GM12878 (cell line): ENCODE measurements around the gene NKIRAS2. TPM values are rescaled to one million over a fixed set of nuclear protein-coding genes. Genes with fewer than 3 reads are reported as not detected.

ENCODE experiments used
- ASH2L ChIP-seq: fragments of 300-600, 200-600 bp; sonication (generic); IDR thresholded peaks from 2 replicates; pipeline ENCODE4 v1.6.1; 2017; ENCODE audit warnings: low read depth, mild to moderate bottlenecking, borderline replicate concordance
- BMI1 ChIP-seq: fragments of 450-650 bp; IDR thresholded peaks from 2 replicates; pipeline ENCODE4 v1.6.1; 2016; ENCODE audit warnings: mild to moderate bottlenecking, moderate library complexity, borderline replicate concordance
- BRCA1 ChIP-seq: IDR thresholded peaks from 2 replicates; pipeline ENCODE4 v1.6.1; 2011; ENCODE audit warnings: low read depth, low read length, improper control_type of control experiment
- CBX3 ChIP-seq: fragments of 200-600 bp; sonication (generic); IDR thresholded peaks from 2 replicates; pipeline ENCODE4 v1.6.1; 2016; ENCODE audit warnings: low read depth, borderline replicate concordance
- CEBPB ChIP-seq, 2 experiments: fragments of 150-350 bp in 1 of 2; IDR thresholded peaks; 2 replicates each; pipeline ENCODE4 v1.6.1; 2012 to 2014; ENCODE audit warnings: low read depth in 2 of 2, low read length in 2 of 2, borderline replicate concordance in 1 of 2, inconsistent platforms in 1 of 2
- DPF2 ChIP-seq: fragments of 450-650 bp; IDR thresholded peaks from 2 replicates; pipeline ENCODE4 v1.6.1; 2017; ENCODE audit warnings: mild to moderate bottlenecking
- EED ChIP-seq: sonication (generic); IDR thresholded peaks from 2 replicates; pipeline ENCODE4 v1.6.1; 2016; ENCODE audit warnings: antibody characterized with exemption, low read depth
- EGR1 ChIP-seq, 2 experiments: IDR thresholded peaks; 1 replicate in 1 of 2; 2 replicates in 1 of 2; pipeline ENCODE4 v1.6.1; 2011 to 2012; ENCODE audit warnings: low read depth in 2 of 2, low read length in 2 of 2, borderline replicate concordance in 1 of 2, mild to moderate bottlenecking in 1 of 2, moderate library complexity in 1 of 2
- ELK1 ChIP-seq: IDR thresholded peaks from 2 replicates; pipeline ENCODE4 v1.6.1; 2012; ENCODE audit warnings: low read depth, low read length, improper control_type of control experiment
- FOXM1 ChIP-seq: IDR thresholded peaks from 2 replicates; pipeline ENCODE4 v1.6.1; 2012; ENCODE audit warnings: low read depth, mild to moderate bottlenecking, inconsistent platforms, low read length, moderate library complexity
- HDGF ChIP-seq: fragments of 450-650 bp; IDR thresholded peaks from 2 replicates; pipeline ENCODE4 v1.6.1; 2016; ENCODE audit warnings: antibody characterized with exemption
- IKZF1 ChIP-seq: fragments of 450-650 bp; conservative IDR thresholded peaks from 2 replicates; pipeline ENCODE4 v1.6.1; 2017; ENCODE audit warnings: antibody characterized with exemption, mild to moderate bottlenecking
- IKZF2 ChIP-seq, 2 experiments: fragments of 450-650 bp; IDR thresholded peaks; 2 replicates each; pipeline ENCODE4 v1.6.1; 2017; ENCODE audit warnings: mild to moderate bottlenecking in 2 of 2, moderate library complexity in 2 of 2
- IRF4 ChIP-seq: IDR thresholded peaks from 2 replicates; pipeline ENCODE4 v1.6.1; 2011; ENCODE audit warnings: low read depth, low read length
- MTA3 ChIP-seq: IDR thresholded peaks from 2 replicates; pipeline ENCODE4 v1.6.1; 2012; ENCODE audit warnings: low read length, inconsistent platforms, borderline replicate concordance
- MYC ChIP-seq: IDR thresholded peaks from 2 replicates; pipeline ENCODE4 v1.6.1; 2011; ENCODE audit warnings: mild to moderate bottlenecking, low read length, moderate library complexity, inconsistent platforms; ENCODE audit not compliant: insufficient read depth, insufficient replicate concordance, insufficient read length, severe bottlenecking
- NFIC ChIP-seq: IDR thresholded peaks from 2 replicates; pipeline ENCODE4 v1.6.1; 2012; ENCODE audit warnings: low read depth, mild to moderate bottlenecking, inconsistent platforms, low read length, moderate library complexity
- NFYA ChIP-seq: IDR thresholded peaks from 2 replicates; pipeline ENCODE4 v1.6.1; 2011; ENCODE audit warnings: low read depth, mild to moderate bottlenecking, low read length, improper control_type of control experiment, borderline replicate concordance
- NR2F1 ChIP-seq: fragments of 450-650 bp; conservative IDR thresholded peaks from 2 replicates; pipeline ENCODE4 v1.6.1; 2017; ENCODE audit warnings: mild to moderate bottlenecking
- PKNOX1 ChIP-seq: fragments of 450-650 bp; IDR thresholded peaks from 2 replicates; pipeline ENCODE4 v1.6.1; 2016; ENCODE audit warnings: mild to moderate bottlenecking
- RAD51 ChIP-seq: fragments of 450-650 bp; IDR thresholded peaks from 2 replicates; pipeline ENCODE4 v1.6.1; 2016; ENCODE audit warnings: moderate library complexity, mild to moderate bottlenecking, inconsistent platforms
- SIX5 ChIP-seq: IDR thresholded peaks from 2 replicates; pipeline ENCODE4 v1.6.1; 2011; ENCODE audit warnings: mild to moderate bottlenecking, low read depth, low read length, moderate library complexity; ENCODE audit not compliant: severe bottlenecking
- SMARCA5 ChIP-seq: fragments of 450-650 bp; IDR thresholded peaks from 2 replicates; pipeline ENCODE4 v1.6.1; 2017; ENCODE audit warnings: mild to moderate bottlenecking
- ZBTB40 ChIP-seq: fragments of 450-650 bp; IDR thresholded peaks from 2 replicates; pipeline ENCODE4 v1.6.1; 2016; ENCODE audit warnings: mild to moderate bottlenecking, moderate library complexity, borderline replicate concordance
- polyA plus RNA-seq, 11 experiments: library from polyadenylated mRNA; depleted of rRNA in 4 of 11; unstranded in 6 of 11; stranded (reverse) in 5 of 11; fragments of >200 nt; fragmentation: Nextera tagmentation in 4 of 11; fragmentation: Illumina TruSeq in 1 of 11; extraction: Ambion mirVana in 4 of 11; extraction: Trizol in 1 of 11; gene quantifications; 1 replicate in 1 of 11; 2 replicates in 10 of 11; pipeline versions ENCODE4 v1.2.1 to v1.2.3, GENCODE V29; 2011 to 2016; ENCODE audit warnings: inconsistent platforms in 2 of 11, missing spikeins in 2 of 11, low read depth in 1 of 11
- total RNA-seq, 4 experiments: library from RNA; depleted of rRNA in 3 of 4; stranded (reverse); fragments of >200 nt in 3 of 4; fragmentation: Illumina TruSeq in 1 of 4; extraction: Trizol in 1 of 4; gene quantifications; 2 replicates each; pipeline versions ENCODE4 v1.2.1 to v1.2.3, GENCODE V29; 2013 to 2021

The NKIRAS2 gene
- total and polyA plus RNA-seq, 10 of the 15 experiments (the other 5 are each of a cell fraction or from before 2014, with no cell fraction given): 6.4 to 49.7 (median 27.2) TPM

- peak; percentile 90 for TF ChIP-seq ZBTB40
- TF ChIP-seq HDGF: peak; percentile 62; the same call in 1 of the 2 replicates
- TF ChIP-seq IKZF1: peak; percentile 96
- TF ChIP-seq NFYA: no peak
- TF ChIP-seq RAD51: peak; percentile 36; the same call in 1 of the 2 replicates
- TF ChIP-seq NFIC: no peak
- no peak for TF ChIP-seq SIX5
- TF ChIP-seq EED: peak; percentile 35; the same call in 1 of the 2 replicates
- TF ChIP-seq FOXM1: no peak
- no peak for TF ChIP-seq MYC
- no peak for TF ChIP-seq CBX3
- peak; percentile 85 for TF ChIP-seq ELK1
- TF ChIP-seq EGR1 (IDR thresholded peaks at IDR 0.05; ENCODE audit: borderline replicate concordance in 1 of 2, low read depth in 2 of 2, low read length in 2 of 2): peak; percentile 73 to 100
- peak; percentile 37; the same call in 1 of the 2 replicates for TF ChIP-seq SMARCA5
- 0 out of 2 replicates have a peak, but pooled peaks have one; percentile 23 for TF ChIP-seq PKNOX1
- TF ChIP-seq BRCA1: no peak
- TF ChIP-seq ASH2L: peak; percentile 87
- TF ChIP-seq IKZF2 (IDR thresholded peaks at IDR 0.05): peak; percentile 56 to 76; a peak in 3 of 4 replicates
- TF ChIP-seq MTA3: 0 out of 2 replicates have a peak, but pooled peaks have one; percentile 20
- TF ChIP-seq DPF2: peak; percentile 69; the same call in 1 of the 2 replicates
- TF ChIP-seq IRF4: 0 out of 2 replicates have a peak, but pooled peaks have one; percentile 6
- TF ChIP-seq NR2F1: 0 out of 2 replicates have a peak, but pooled peaks have one; percentile 7
- no peak for TF ChIP-seq CEBPB (IDR thresholded peaks at IDR 0.05; ENCODE audit: borderline replicate concordance in 1 of 2, low read depth in 2 of 2, low read length in 2 of 2)
- peak; percentile 79 for TF ChIP-seq BMI1
Measured at GRCh38 chr17:42016941-42017865, 2.7 kb upstream of the NKIRAS2 start, which contains the start of gene DNAJC7 (continued).
